Spleen (tissue), 11 donors: Measurements from ENCODE around the gene TRAPPC12. TPM values are rescaled to one million over a fixed set of nuclear protein-coding genes. Genes with fewer than 3 reads are reported as not detected.

Experiments
- DNase-seq: peaks from one replicate; pipeline ENCODE4 v3.0.0-alpha.2; 2020
- H3K27ac ChIP-seq, 8 donors: fragments of 200-600 bp; sonication (generic) in 7 of 8; 1 replicate in 4 of 8; 2 replicates in 4 of 8; pipeline versions ENCODE4 v1.5.0 to v1.8.0; 2016 to 2021; ENCODE audit warnings: inconsistent platforms in 4 of 8, mild to moderate bottlenecking in 4 of 8, moderate library complexity in 1 of 8
- H3K27me3 ChIP-seq, 7 donors: fragments of 200-600 bp; sonication (generic) in 6 of 7; replicated peaks in 1 of 7; 1 replicate in 4 of 7; 2 replicates in 3 of 7; pipeline versions ENCODE4 v1.5.0 to v1.8.0; 2016 to 2021; ENCODE audit warnings: inconsistent platforms in 3 of 7, mild to moderate bottlenecking in 1 of 7
- H3K36me3 ChIP-seq, 6 donors: fragments of 200-600 bp; sonication (generic) in 5 of 6; 1 replicate in 4 of 6; 2 replicates in 2 of 6; pipeline versions ENCODE4 v1.5.0 to v1.8.0; 2016 to 2021; ENCODE audit warnings: inconsistent platforms in 2 of 6
- H3K4me1 ChIP-seq, 6 donors: fragments of 200-600 bp; sonication (generic) in 5 of 6; 1 replicate in 3 of 6; 2 replicates in 3 of 6; pipeline versions ENCODE4 v1.5.0 to v1.8.0; 2016 to 2021; ENCODE audit warnings: inconsistent platforms in 3 of 6
- H3K4me3 ChIP-seq, 8 donors: fragments of 200-600 bp; sonication (generic) in 7 of 8; 1 replicate in 4 of 8; 2 replicates in 4 of 8; pipeline versions ENCODE4 v1.5.0 to v1.8.0; 2016 to 2021; ENCODE audit warnings: inconsistent platforms in 4 of 8, mild to moderate bottlenecking in 4 of 8, moderate library complexity in 2 of 8
- H3K9me3 ChIP-seq, 8 donors: fragments of 200-600 bp; sonication (generic) in 7 of 8; 1 replicate in 4 of 8; 2 replicates in 4 of 8; pipeline versions ENCODE4 v1.5.0 to v1.8.0; 2016 to 2021; ENCODE audit warnings: inconsistent platforms in 4 of 8
- POLR2A ChIP-seq, 3 donors: fragments of 450-650 bp; IDR thresholded peaks; one replicate each; pipeline ENCODE4 v1.5.1; 2017; ENCODE audit warnings: antibody characterized with exemption in 3 of 3, mild to moderate bottlenecking in 1 of 3
- POLR2AphosphoS5 ChIP-seq, 3 donors: sonication (generic); formaldehyde crosslinking; IDR thresholded peaks; one replicate each; pipeline ENCODE4 v1.5.1; 2017; ENCODE audit warnings: antibody characterized with exemption in 3 of 3
- WGBS, 5 donors: extraction: QIAGEN DNeasy Blood & Tissue Kit in 3 of 5; methylation state at CpG; one replicate each; pipeline versions ENCODE4 v1.1.5 to v1.1.7; 2013 to 2018; 5-methylcytosine and 5-hydroxymethylcytosine counted together
- intact Hi-C: fragments of 100-400 bp; cut with DNase I; formaldehyde crosslinking; loops from one replicate; pipeline ENCODE4 v1.15.0; 2023; ENCODE audit warnings: low total_unique reads
- polyA plus RNA-seq, 3 donors: library from polyadenylated mRNA; stranded (reverse); fragments of 200-250 nt; gene quantifications; one replicate each; pipeline ENCODE4 v1.2.1, GENCODE V29; 2013
- total RNA-seq, 7 donors: library from RNA; depleted of rRNA in 3 of 7; stranded (reverse); fragments of >200 nt in 3 of 7; fragmentation: NEBNext Ultra II Directional in 4 of 7; extraction: Animal tissue kit (Norgen Biotek cat#: 25700) in 4 of 7; gene quantifications; one replicate each; pipeline versions ENCODE4 v1.1.0 to v1.2.1, GENCODE V29; 2016 to 2021
- TF ChIP-seq, protein P1 (sequence below), 11 experiments: fragments of 200-600 bp in 7 of 11; fragments of 450-650 bp in 4 of 11; sonication (generic) in 4 of 11; IDR thresholded peaks in 8 of 11; conservative IDR thresholded peaks in 3 of 11; 1 replicate in 7 of 11; 2 replicates in 4 of 11; pipeline versions ENCODE4 v1.4.0 to v1.8.0; 2016 to 2021; ENCODE audit warnings: antibody characterized with exemption in 11 of 11, inconsistent platforms in 4 of 11, mild to moderate bottlenecking in 1 of 11
- donor health status: healthy with polysubstance abuse.
- donor health status: DM: no; HTN: no; CAD: no; lungs with moderate emphysema.
- donor health status: DM: no; HTN: no; CAD: no.
- donor health status: Bipolar disorder and iron deficiency.
- donor health status: healthy.
- donor health status: DM: no; HTN: no; CAD: no.
- donor health status: DM: yes; HTN: yes; CAD: no.

Gene TRAPPC12
- total and polyA plus RNA-seq, 10 donors = 70.2 to 132 (median 97.1) TPM

DNA sequence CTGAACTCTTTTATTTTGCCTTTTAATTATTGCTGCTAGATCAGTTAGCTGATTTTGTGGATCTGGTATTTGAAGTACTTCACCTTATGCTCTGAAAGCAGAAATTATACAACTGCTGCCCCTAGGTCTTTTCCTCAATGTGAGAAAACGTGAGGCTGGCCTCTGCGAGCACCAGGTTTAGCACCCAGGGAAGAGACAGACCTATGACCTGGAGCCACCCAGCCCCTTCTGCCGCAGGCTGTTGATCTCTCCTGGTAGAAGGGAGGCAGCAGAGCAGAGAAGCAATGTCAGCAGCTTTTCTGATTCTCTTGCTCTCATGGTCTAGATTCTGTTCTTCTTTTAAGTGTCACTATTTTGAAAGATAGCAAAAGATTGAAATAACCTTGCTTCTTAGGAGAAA lies 19.9 kb downstream of the TRAPPC12 start:
- H3K4me1 ChIP-seq = peaks cover 0 to 10% (median 0%) of the 10 kb centered on the region in 6 donors
- H3K36me3 ChIP-seq = peaks cover 0 to 99% (median 43%) of the 10 kb centered on the region in 6 donors
- 73 to 84% (median 75%) methylated on average over 3 of the region's 3 CpGs for WGBS, 5 donors
- no peak overlapping the region for H3K4me3 ChIP-seq
- no peak for TF ChIP-seq POLR2AphosphoS5 (IDR thresholded peaks at IDR 0.05)
- no peak for TF ChIP-seq POLR2A (IDR thresholded peaks at IDR 0.05)
- TF ChIP-seq, protein P1, sequence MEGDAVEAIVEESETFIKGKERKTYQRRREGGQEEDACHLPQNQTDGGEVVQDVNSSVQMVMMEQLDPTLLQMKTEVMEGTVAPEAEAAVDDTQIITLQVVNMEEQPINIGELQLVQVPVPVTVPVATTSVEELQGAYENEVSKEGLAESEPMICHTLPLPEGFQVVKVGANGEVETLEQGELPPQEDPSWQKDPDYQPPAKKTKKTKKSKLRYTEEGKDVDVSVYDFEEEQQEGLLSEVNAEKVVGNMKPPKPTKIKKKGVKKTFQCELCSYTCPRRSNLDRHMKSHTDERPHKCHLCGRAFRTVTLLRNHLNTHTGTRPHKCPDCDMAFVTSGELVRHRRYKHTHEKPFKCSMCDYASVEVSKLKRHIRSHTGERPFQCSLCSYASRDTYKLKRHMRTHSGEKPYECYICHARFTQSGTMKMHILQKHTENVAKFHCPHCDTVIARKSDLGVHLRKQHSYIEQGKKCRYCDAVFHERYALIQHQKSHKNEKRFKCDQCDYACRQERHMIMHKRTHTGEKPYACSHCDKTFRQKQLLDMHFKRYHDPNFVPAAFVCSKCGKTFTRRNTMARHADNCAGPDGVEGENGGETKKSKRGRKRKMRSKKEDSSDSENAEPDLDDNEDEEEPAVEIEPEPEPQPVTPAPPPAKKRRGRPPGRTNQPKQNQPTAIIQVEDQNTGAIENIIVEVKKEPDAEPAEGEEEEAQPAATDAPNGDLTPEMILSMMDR (IDR thresholded peaks at IDR 0.05 in 8 of 11, conservative IDR thresholded peaks at IDR 0.05 in 3 of 11) = no peak
- intact Hi-C loops = no loop called here
- no peak overlapping the region for H3K27ac ChIP-seq
- no peak for DNase-seq
- H3K9me3 ChIP-seq = peaks cover 9 to 39% (median 33%) of the 10 kb centered on the region in 8 donors
- H3K27me3 ChIP-seq = no peaks in the 10 kb centered on the region

DNA sequence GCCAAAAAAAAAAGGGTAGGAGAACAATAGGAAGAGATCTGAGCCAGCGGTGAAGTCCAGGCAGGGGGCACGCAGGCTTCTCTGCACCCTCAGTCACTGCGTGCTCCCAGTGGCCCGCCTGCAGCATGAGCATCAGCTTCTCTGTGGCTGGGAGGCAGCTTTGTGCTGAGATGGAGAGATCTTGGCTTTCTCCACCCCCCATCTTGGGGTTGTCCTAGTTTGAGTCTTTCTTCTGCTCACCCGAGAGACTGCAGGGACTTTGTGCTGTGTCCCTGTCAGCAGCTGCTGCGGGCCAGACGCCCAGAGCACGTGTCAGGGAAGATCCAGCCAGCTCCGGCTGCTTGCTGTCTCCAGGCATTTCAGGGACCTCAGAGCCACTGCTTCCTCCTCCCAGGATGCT lies 20.3 kb downstream of the TRAPPC12 start:
- Histone ChIP-seq H3K27ac (no peak overlapping the region), H3K4me3 (no peak overlapping the region)

DNA sequence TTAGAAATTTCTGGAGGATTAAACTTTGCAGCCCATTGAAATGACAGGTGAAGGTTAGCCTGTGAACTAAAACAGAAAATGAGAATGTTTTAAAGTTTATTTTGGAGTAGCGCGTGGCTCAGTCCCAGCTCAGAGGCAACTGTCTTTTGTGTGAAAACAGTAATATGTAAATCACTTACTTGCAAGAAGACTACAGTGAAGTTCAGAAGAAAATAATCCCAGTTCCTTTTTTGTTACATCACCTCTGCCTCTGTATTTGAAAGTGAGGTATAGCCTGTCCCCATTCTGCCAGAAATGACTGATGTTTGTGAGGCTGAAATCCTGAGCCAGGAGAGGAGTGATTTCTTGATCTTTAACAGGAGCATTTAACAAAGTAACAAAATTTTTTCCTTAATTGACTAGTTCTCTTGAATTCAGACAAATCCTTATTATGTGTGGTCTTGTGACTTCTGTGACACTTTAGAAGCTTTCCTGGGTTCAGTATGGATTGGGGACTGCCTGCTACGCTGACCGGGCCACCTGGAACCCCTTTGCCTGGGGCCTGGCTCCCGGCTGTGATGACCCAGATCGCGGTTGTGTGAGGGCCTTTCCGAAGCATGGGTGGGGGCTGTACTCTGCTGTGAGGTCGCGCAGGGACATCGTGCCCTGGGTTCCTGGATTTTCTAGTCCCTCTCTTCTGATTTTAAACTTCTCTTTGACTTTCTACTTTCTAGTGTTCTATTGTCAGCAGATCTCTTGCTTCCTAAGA lies 24.3 kb downstream of the TRAPPC12 start:
- TF ChIP-seq POLR2AphosphoS5 (IDR thresholded peaks at IDR 0.05) (no peak), POLR2A (IDR thresholded peaks at IDR 0.05) (no peak)
- TF ChIP-seq, protein P1 (IDR thresholded peaks at IDR 0.05 in 8 of 11, conservative IDR thresholded peaks at IDR 0.05 in 3 of 11) = no peak
- H3K27me3 ChIP-seq = no peaks in the 10 kb centered on the region
- WGBS, 5 donors = 80 to 91% (median 90%) methylated on average over 11 of the region's 11 CpGs
- no peaks in the 10 kb centered on the region for H3K9me3 ChIP-seq
- no peak for DNase-seq
- H3K4me3 ChIP-seq = no peak overlapping the region
- peaks cover 0 to 23% (median 3%) of the 10 kb centered on the region in 6 donors for H3K4me1 ChIP-seq
- intact Hi-C loops = no loop called here
- H3K36me3 ChIP-seq = peaks cover 0 to 98% (median 44%) of the 10 kb centered on the region in 6 donors
- H3K27ac ChIP-seq = peak overlapping the region in 2 of 8 donors; percentile 13 to 16

More for the DNA sequence above, 20.3 kb downstream of the TRAPPC12 start:
- peaks cover 9 to 34% (median 31%) of the 10 kb centered on the region in 8 donors for H3K9me3 ChIP-seq
- H3K4me1 ChIP-seq = peaks cover 0 to 10% (median 0%) of the 10 kb centered on the region in 6 donors
- WGBS, 5 donors = 71 to 93% (median 79%) methylated on average over 6 to 9 of the region's 9 CpGs
- no peak for DNase-seq
- H3K27me3 ChIP-seq = no peaks in the 10 kb centered on the region
- peaks cover 0 to 99% (median 43%) of the 10 kb centered on the region in 6 donors for H3K36me3 ChIP-seq
- TF ChIP-seq POLR2A (IDR thresholded peaks at IDR 0.05) (no peak), POLR2AphosphoS5 (IDR thresholded peaks at IDR 0.05) (no peak)
- intact Hi-C loops = no loop called here

DNA sequence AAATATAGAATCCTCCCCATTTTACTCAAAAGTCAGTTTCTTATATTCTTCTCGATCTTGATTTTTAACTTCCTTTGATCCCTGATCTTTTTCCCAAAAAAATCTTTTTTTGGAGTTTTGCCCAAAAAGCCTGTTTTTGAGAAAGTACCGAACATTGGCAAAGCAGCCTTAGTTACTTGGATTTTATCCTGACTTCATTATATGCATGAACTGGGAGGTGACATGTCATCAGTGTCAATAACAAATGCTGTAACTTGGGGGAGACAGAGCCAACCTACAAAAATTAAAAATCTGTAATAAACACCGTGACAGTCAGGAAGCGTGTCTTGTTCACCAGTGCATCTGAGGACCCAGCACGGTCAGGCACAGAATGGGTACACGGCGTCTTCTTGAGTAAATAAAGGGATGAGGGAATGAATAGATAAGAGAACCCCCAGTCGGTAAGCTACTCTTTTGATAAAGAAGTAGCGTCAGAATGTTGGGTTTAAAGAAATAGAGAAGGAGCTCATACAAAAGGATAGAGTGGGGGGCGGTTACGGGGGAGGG lies 24.9 kb downstream of the TRAPPC12 start:
- intact Hi-C loops = no loop called here
- no peaks in the 10 kb centered on the region for H3K9me3 ChIP-seq
- peaks cover 0 to 23% (median 3%) of the 10 kb centered on the region in 6 donors for H3K4me1 ChIP-seq
- H3K36me3 ChIP-seq = peaks cover 0 to 96% (median 44%) of the 10 kb centered on the region in 6 donors
- no peak overlapping the region for H3K4me3 ChIP-seq
- DNase-seq = no peak
- TF ChIP-seq POLR2A (IDR thresholded peaks at IDR 0.05) (no peak), POLR2AphosphoS5 (IDR thresholded peaks at IDR 0.05) (no peak)
- TF ChIP-seq, protein P1 (IDR thresholded peaks at IDR 0.05 in 8 of 11, conservative IDR thresholded peaks at IDR 0.05 in 3 of 11) = no peak
- 82 to 95% (median 93%) methylated on average over 11 of the region's 11 CpGs for WGBS, 5 donors
- no peak overlapping the region for H3K27ac ChIP-seq
- H3K27me3 ChIP-seq = no peaks in the 10 kb centered on the region
